Measurements from ENCODE around the gene TIMP3. TPM values are rescaled to one million over a fixed set of nuclear protein-coding genes. Genes with fewer than 3 reads are reported as not detected.

Gene TIMP3
- total and polyA plus RNA-seq, 2 donors (not counting 1 experiment from before 2014, with no cell fraction given), result 242 to 375 TPM

- no peaks in the 10 kb centered on the region for H4K20me1 ChIP-seq (ENCODE audit: control insufficient read depth, extremely low read depth, insufficient read depth, low read length)
- no peak overlapping the region for H3K4me2 ChIP-seq (ENCODE audit: extremely low read depth, insufficient read depth, low read length)
- H3K36me3 ChIP-seq (ENCODE audit: control insufficient read depth, insufficient read depth, low read length), result no peaks in the 10 kb centered on the region
- DNase-seq (ENCODE audit: low read depth in 2 of 2), result no peak
- TF ChIP-seq CTCF (conservative IDR thresholded peaks at IDR 0.05 in 1 of 2, IDR thresholded peaks at IDR 0.05 in 1 of 2; ENCODE audit: low read depth in 1 of 2, low read length in 2 of 2) (no peak), EZH2 (IDR thresholded peaks at IDR 0.05; ENCODE audit: low read length, missing control alignments) (no peak)
- peaks cover 3% of the 10 kb centered on the region for H3K4me1 ChIP-seq (ENCODE audit: control insufficient read depth, extremely low read depth, insufficient read depth, low read length)
- no peaks in the 10 kb centered on the region for H3K9me3 ChIP-seq (ENCODE audit: control insufficient read depth, insufficient read depth, low read depth, low read length)
- H2AFZ ChIP-seq (ENCODE audit: low read length), result no peak overlapping the region
- peaks cover 2% of the 10 kb centered on the region for H3K27me3 ChIP-seq (ENCODE audit: control insufficient read depth, insufficient read depth, low read length)
- no peak overlapping the region for H3K27ac ChIP-seq (ENCODE audit: insufficient read depth, low read length)
- no peaks in the 10 kb centered on the region for H3K79me2 ChIP-seq (ENCODE audit: control insufficient read depth, insufficient read depth, low read length)
- H3K4me3 ChIP-seq (replicated peaks in 1 of 4; ENCODE audit: control extremely low read depth in 1 of 4, insufficient read depth in 1 of 4, low read depth in 3 of 4, low read length in 4 of 4), result no peak overlapping the region
- H3K9ac ChIP-seq (ENCODE audit: insufficient read depth, low read length), result no peak overlapping the region
Observed at GRCh38 chr22:32882774-32883530, 81.4 kb downstream of the TIMP3 start.

- TF ChIP-seq EZH2 (IDR thresholded peaks at IDR 0.05; ENCODE audit: low read length, missing control alignments), result no peak
- no peak for TF ChIP-seq CTCF (conservative IDR thresholded peaks at IDR 0.05 in 1 of 2, IDR thresholded peaks at IDR 0.05 in 1 of 2; ENCODE audit: low read depth in 1 of 2, low read length in 2 of 2)
- no peak for DNase-seq (ENCODE audit: low read depth in 2 of 2)
- Histone ChIP-seq H3K4me3 (replicated peaks in 1 of 4; ENCODE audit: control extremely low read depth in 1 of 4, insufficient read depth in 1 of 4, low read depth in 3 of 4, low read length in 4 of 4) (no peak overlapping the region), H3K4me2 (ENCODE audit: extremely low read depth, insufficient read depth, low read length) (no peak overlapping the region), H3K27me3 (ENCODE audit: control insufficient read depth, insufficient read depth, low read length) (no peaks in the 10 kb centered on the region), H4K20me1 (ENCODE audit: control insufficient read depth, extremely low read depth, insufficient read depth, low read length) (no peaks in the 10 kb centered on the region), H3K79me2 (ENCODE audit: control insufficient read depth, insufficient read depth, low read length) (no peaks in the 10 kb centered on the region), H2AFZ (ENCODE audit: low read length) (no peak overlapping the region), H3K9ac (ENCODE audit: insufficient read depth, low read length) (no peak overlapping the region), H3K27ac (ENCODE audit: insufficient read depth, low read length) (no peak overlapping the region), H3K36me3 (ENCODE audit: control insufficient read depth, insufficient read depth, low read length) (no peaks in the 10 kb centered on the region), H3K9me3 (ENCODE audit: control insufficient read depth, insufficient read depth, low read depth, low read length) (no peaks in the 10 kb centered on the region), H3K4me1 (ENCODE audit: control insufficient read depth, extremely low read depth, insufficient read depth, low read length) (no peaks in the 10 kb centered on the region)
Observed at GRCh38 chr22:32887324-32887980, 85.9 kb downstream of the TIMP3 start.

GRCh38 chr22:32888976-32889375, 87.5 kb downstream of the TIMP3 start:
- Histone ChIP-seq H3K27me3 (ENCODE audit: control insufficient read depth, insufficient read depth, low read length) (no peaks in the 10 kb centered on the region), H3K4me3 (replicated peaks in 1 of 4; ENCODE audit: control extremely low read depth in 1 of 4, insufficient read depth in 1 of 4, low read depth in 3 of 4, low read length in 4 of 4) (no peak overlapping the region), H3K27ac (ENCODE audit: insufficient read depth, low read length) (no peak overlapping the region), H3K9me3 (ENCODE audit: control insufficient read depth, insufficient read depth, low read depth, low read length) (no peaks in the 10 kb centered on the region), H4K20me1 (ENCODE audit: control insufficient read depth, extremely low read depth, insufficient read depth, low read length) (no peaks in the 10 kb centered on the region), H3K79me2 (ENCODE audit: control insufficient read depth, insufficient read depth, low read length) (no peaks in the 10 kb centered on the region), H3K36me3 (ENCODE audit: control insufficient read depth, insufficient read depth, low read length) (no peaks in the 10 kb centered on the region), H3K4me1 (ENCODE audit: control insufficient read depth, extremely low read depth, insufficient read depth, low read length) (no peaks in the 10 kb centered on the region), H3K9ac (ENCODE audit: insufficient read depth, low read length) (no peak overlapping the region), H3K4me2 (ENCODE audit: extremely low read depth, insufficient read depth, low read length) (no peak overlapping the region), H2AFZ (ENCODE audit: low read length) (no peak overlapping the region)
- no peak for TF ChIP-seq CTCF (conservative IDR thresholded peaks at IDR 0.05 in 1 of 2, IDR thresholded peaks at IDR 0.05 in 1 of 2; ENCODE audit: low read depth in 1 of 2, low read length in 2 of 2)
- TF ChIP-seq EZH2 (IDR thresholded peaks at IDR 0.05; ENCODE audit: low read length, missing control alignments), result no peak
- no peak for DNase-seq (ENCODE audit: low read depth in 2 of 2)
